Measurements from ENCODE around the gene DENND1A.

DNA sequence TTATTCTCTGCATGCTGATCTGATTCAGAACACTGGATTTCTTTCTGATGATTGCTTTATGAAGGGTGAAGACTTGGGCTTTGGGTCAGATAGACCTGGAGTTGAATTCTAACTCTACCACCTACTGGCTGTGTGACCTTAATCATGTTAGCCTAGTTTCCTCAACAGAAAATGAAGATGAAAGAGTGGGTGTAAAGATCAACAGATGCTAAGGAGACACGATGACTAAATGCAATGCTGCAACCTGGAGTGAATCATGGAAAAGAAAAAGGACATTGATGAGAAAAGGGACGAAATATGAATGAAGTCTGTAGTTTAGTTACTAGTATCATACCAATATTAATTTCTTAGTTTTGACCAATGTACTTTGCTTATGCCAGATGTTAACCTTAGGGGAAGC lies 27.8 kb upstream of the DENND1A start:
- TF ChIP-seq POLR2A (IDR thresholded peaks at IDR 0.05): no peak
- TF ChIP-seq CTCF (IDR thresholded peaks at IDR 0.05): no peak
- TF ChIP-seq POLR2AphosphoS5 (IDR thresholded peaks at IDR 0.05): no peak
